Measurements from ENCODE around the gene CDIP1. TPM values are rescaled to one million over a fixed set of nuclear protein-coding genes. Genes with fewer than 3 reads are reported as not detected.

Gene CDIP1
- total and polyA plus RNA-seq, 4 experiments from 2014 or later: 10.2 to 21.1 (median 17.3) TPM

DNA sequence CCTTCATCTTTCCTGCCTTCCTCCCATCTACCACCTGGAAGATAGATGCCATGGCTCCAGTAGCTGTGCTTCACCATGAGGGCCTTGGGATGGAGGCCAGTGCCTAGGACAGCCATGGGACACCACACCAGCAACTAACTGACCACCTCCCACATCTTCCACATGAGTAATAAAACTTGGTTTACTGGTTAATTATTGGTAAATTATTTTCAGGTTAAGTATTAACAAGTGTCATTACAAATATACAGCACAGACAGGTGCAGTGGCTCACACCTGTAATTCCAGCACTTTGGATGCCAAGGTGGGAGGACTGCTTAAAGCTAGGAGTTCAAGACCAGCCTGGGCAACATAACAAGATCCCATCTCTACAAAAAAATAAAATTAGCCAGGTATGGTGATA, 14.0 kb downstream of the CDIP1 start:
- intact Hi-C loops (cut with micrococcal nuclease): no loop called here
- Mint-ChIP-seq H3K4me3 (no peak overlapping the region), H3K4me1 (peaks cover 12 to 22% (median 17%) of the 10 kb centered on the region in 4 donors), H3K27me3 (no peaks in the 10 kb centered on the region), H3K9me3 (no peaks in the 10 kb centered on the region), H3K27ac (peak overlapping the region in 2 of 7 donors; percentile 61), H3K36me3 (peaks cover 0 to 2% of the 10 kb centered on the region in 2 donors)
- H3K4me1 ChIP-seq (ENCODE audit: insufficient read depth, low read length): peaks cover 6% of the 10 kb centered on the region
- CTCF ChIA-PET (ENCODE audit: partially characterized antibody): interaction anchor here (0.5 to 1.7 kb wide), 4 partner anchors 12 to 55 kb away, joined by 3 to 5 read pairs (median 4); no protein-coding TSS in a partner anchor
- H3K36me3 ChIP-seq (ENCODE audit: insufficient read depth, low read length): no peaks in the 10 kb centered on the region
- H3K27ac ChIP-seq (ENCODE audit: low read depth, low read length): no peak overlapping the region
- H3K4me3 ChIP-seq (ENCODE audit: low read length in 2 of 2): no peak overlapping the region
- POLR2A ChIA-PET (ENCODE audit: partially characterized antibody): interaction anchor here (0.9 to 1.0 kb wide), 2 partner anchors 12 to 19 kb away, joined by 3 read pairs; no protein-coding TSS in a partner anchor
- H3K27me3 ChIP-seq (ENCODE audit: insufficient read depth, low read length): no peaks in the 10 kb centered on the region
- no peak for DNase-seq
- H3K9me3 ChIP-seq (ENCODE audit: control insufficient read depth in 1 of 2, low read length in 2 of 2): no peaks in the 10 kb centered on the region

DNA sequence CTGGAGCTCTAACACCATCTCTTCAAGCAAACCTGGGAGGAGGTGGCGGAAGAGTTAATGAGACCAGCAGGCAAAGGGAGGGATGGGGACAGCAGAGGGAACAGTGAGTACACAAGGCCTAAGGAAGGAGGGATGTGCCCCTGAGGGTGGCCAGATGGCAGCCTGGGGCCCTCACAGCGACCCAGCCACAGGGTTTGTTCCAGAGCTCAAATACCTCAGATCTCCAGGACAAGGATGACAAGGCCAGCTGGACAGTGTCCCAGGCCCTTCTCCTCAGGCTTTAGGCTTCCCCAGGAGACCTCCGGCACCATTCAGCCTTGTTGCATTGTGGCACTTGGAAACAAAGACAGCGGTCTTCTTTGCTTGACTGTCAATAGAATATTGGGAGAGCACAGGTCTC, 14.9 kb downstream of the CDIP1 start:
- DNase-seq: no peak
- intact Hi-C loops (cut with micrococcal nuclease): no loop called here
- Mint-ChIP-seq H3K9me3 (no peaks in the 10 kb centered on the region), H3K36me3 (no peaks in the 10 kb centered on the region), H3K27me3 (no peaks in the 10 kb centered on the region), H3K27ac (peak overlapping the region in 2 of 7 donors; percentile 62 to 67), H3K4me3 (no peak overlapping the region), H3K4me1 (peaks cover 7 to 14% (median 10%) of the 10 kb centered on the region in 4 donors)
- Histone ChIP-seq H3K36me3 (ENCODE audit: insufficient read depth, low read length) (no peaks in the 10 kb centered on the region), H3K27me3 (ENCODE audit: insufficient read depth, low read length) (no peaks in the 10 kb centered on the region), H3K27ac (ENCODE audit: low read depth, low read length) (no peak overlapping the region), H3K4me1 (ENCODE audit: insufficient read depth, low read length) (no peaks in the 10 kb centered on the region), H3K4me3 (ENCODE audit: low read length in 2 of 2) (no peak overlapping the region), H3K9me3 (ENCODE audit: control insufficient read depth in 1 of 2, low read length in 2 of 2) (no peaks in the 10 kb centered on the region)
- ChIA-PET CTCF (ENCODE audit: partially characterized antibody) (interaction anchor here (1.2 to 1.8 kb wide), 3 partner anchors 16 to 24 kb away, joined by 3 to 5 read pairs (median 5); no protein-coding TSS in a partner anchor), POLR2A (ENCODE audit: partially characterized antibody) (interaction anchor here (1.0 kb wide), 1 partner anchor 18 kb away, joined by 3 read pairs; no protein-coding TSS in a partner anchor)

DNA sequence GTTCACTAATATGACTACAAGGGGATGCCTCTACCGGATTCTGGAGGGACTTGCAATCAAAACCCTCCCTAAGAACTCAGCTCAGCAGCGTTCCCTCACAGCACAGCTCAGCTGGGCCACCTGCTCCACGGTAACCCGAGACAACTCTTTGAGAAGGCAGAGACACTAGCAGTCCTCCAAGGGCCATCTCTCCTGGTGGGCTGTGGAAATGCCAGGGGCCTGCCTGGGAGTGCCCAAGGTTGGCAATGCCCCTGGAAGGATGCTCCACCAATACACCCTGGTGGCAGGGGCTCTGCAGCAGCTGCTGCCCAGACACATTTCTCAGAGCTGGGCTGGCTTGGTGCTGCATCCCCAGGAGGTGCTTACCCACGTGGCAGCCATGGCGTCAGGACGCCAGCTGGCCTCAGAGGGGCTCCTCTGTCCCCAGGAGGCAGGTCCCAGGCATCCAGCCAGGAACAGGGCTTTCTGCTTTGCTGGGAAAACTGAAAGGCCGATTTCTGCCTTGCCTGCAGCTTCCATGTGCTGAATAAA, 16.5 kb downstream of the CDIP1 start:
- H3K27ac ChIP-seq (ENCODE audit: low read depth, low read length): no peak overlapping the region
- Mint-ChIP-seq H3K4me3 (no peak overlapping the region), H3K9me3 (no peaks in the 10 kb centered on the region), H3K4me1 (peaks cover 3 to 15% (median 12%) of the 10 kb centered on the region in 4 donors), H3K36me3 (no peaks in the 10 kb centered on the region), H3K27ac (peak overlapping the region in 1 of 7 donors; percentile 36), H3K27me3 (no peaks in the 10 kb centered on the region)
- H3K4me3 ChIP-seq (ENCODE audit: low read length in 2 of 2): no peak overlapping the region
- no peaks in the 10 kb centered on the region for H3K9me3 ChIP-seq (ENCODE audit: control insufficient read depth in 1 of 2, low read length in 2 of 2)
- H3K27me3 ChIP-seq (ENCODE audit: insufficient read depth, low read length): no peaks in the 10 kb centered on the region
- H3K4me1 ChIP-seq (ENCODE audit: insufficient read depth, low read length): peaks cover 3% of the 10 kb centered on the region
- H3K36me3 ChIP-seq (ENCODE audit: insufficient read depth, low read length): no peaks in the 10 kb centered on the region
- no peak for DNase-seq
- ChIA-PET CTCF (ENCODE audit: partially characterized antibody) (no interaction called here), POLR2A (ENCODE audit: partially characterized antibody) (no interaction called here)
- intact Hi-C loops (cut with micrococcal nuclease): no loop called here

DNA sequence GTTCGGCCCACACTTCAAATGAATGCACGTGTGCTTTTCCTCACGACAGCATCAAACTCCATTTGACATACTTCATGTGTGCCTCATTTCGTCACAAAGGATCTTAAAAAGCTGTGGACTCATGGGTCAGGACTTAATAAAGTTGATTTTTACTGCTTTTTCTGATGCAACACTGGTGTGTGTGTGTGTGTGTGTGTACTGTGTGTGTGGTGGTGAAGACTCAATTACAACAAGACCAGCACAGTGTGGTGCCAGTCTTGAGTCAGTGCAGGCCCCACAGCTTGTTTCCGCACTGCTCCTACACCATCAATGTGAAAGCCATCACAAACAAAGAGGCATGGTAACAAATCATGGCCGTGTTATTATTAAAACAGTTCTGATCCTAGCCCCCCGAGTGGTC, 17.7 kb downstream of the CDIP1 start:
- Mint-ChIP-seq H3K9me3 (no peaks in the 10 kb centered on the region), H3K4me1 (peaks cover 5 to 21% (median 16%) of the 10 kb centered on the region in 4 donors), H3K27me3 (no peaks in the 10 kb centered on the region), H3K4me3 (no peak overlapping the region), H3K27ac (peak overlapping the region in 3 of 7 donors; percentile 42 to 57 (median 42)), H3K36me3 (no peaks in the 10 kb centered on the region)
- no peak overlapping the region for H3K4me3 ChIP-seq (ENCODE audit: low read length in 2 of 2)
- peaks cover 11% of the 10 kb centered on the region for H3K4me1 ChIP-seq (ENCODE audit: insufficient read depth, low read length)
- H3K36me3 ChIP-seq (ENCODE audit: insufficient read depth, low read length): no peaks in the 10 kb centered on the region
- H3K27me3 ChIP-seq (ENCODE audit: insufficient read depth, low read length): no peaks in the 10 kb centered on the region
- ChIA-PET POLR2A (ENCODE audit: partially characterized antibody) (no interaction called here), CTCF (ENCODE audit: partially characterized antibody) (interaction anchor here (0.7 kb wide), 1 partner anchor 29 kb away, joined by 3 read pairs; no protein-coding TSS in a partner anchor)
- intact Hi-C loops (cut with micrococcal nuclease): no loop called here
- H3K27ac ChIP-seq (ENCODE audit: low read depth, low read length): no peak overlapping the region
- DNase-seq: no peak
- no peaks in the 10 kb centered on the region for H3K9me3 ChIP-seq (ENCODE audit: control insufficient read depth in 1 of 2, low read length in 2 of 2)

DNA sequence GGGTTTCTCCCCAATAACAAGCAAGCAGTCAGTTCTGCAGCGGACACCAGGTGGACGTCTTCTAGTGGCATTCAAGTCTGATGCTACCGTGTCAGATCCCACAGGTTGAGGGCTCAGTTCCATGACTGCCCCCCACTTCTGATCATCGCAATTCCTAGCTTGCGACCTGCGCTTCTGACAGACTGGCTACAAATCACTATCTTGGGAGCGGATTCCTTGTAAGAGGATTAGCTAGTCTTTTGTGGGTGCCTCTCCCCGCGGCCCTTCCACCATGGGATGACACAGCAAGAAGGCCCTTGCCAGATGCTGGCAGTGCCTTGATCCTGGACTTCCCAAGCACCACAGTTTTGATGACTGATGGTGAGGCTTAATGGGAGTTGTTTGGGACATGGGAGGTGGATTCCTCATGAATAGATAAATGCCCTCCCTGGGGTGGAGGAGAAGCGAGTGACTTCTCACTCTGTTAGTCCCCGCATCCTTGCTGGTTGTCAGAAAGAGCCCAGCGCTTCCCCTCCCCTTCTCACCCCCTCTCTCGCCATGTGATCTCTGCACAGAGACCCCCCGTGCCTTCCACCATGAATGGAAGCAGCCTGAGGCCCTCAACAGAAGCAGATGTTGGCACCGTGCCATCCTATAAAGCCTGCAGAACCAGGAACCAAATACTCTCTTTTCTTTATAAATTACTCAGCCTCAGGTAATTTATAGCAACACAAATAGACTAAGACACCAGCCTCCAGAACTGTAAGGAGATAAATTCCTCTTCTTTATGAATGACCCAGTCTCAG, 19.1 kb downstream of the CDIP1 start:
- Histone ChIP-seq H3K4me3 (ENCODE audit: low read length in 2 of 2) (no peak overlapping the region), H3K36me3 (ENCODE audit: insufficient read depth, low read length) (no peaks in the 10 kb centered on the region), H3K27ac (ENCODE audit: low read depth, low read length) (no peak overlapping the region), H3K27me3 (ENCODE audit: insufficient read depth, low read length) (no peaks in the 10 kb centered on the region), H3K4me1 (ENCODE audit: insufficient read depth, low read length) (peaks cover 26% of the 10 kb centered on the region), H3K9me3 (ENCODE audit: control insufficient read depth in 1 of 2, low read length in 2 of 2) (no peaks in the 10 kb centered on the region)
- Mint-ChIP-seq H3K36me3 (peaks cover 0 to 7% of the 10 kb centered on the region in 2 donors), H3K4me1 (peaks cover 19 to 36% (median 28%) of the 10 kb centered on the region in 4 donors), H3K27ac (peak overlapping the region in 5 of 7 donors; percentile 15 to 83 (median 45)), H3K27me3 (no peaks in the 10 kb centered on the region), H3K9me3 (no peaks in the 10 kb centered on the region), H3K4me3 (no peak overlapping the region)
- intact Hi-C loops (cut with micrococcal nuclease): no loop called here
- CTCF ChIA-PET (ENCODE audit: partially characterized antibody): interaction anchor here (1.5 kb wide), 1 partner anchor 67 kb away, joined by 4 read pairs; no protein-coding TSS in a partner anchor
- POLR2A ChIA-PET (ENCODE audit: partially characterized antibody): no interaction called here
- no peak for DNase-seq

DNA sequence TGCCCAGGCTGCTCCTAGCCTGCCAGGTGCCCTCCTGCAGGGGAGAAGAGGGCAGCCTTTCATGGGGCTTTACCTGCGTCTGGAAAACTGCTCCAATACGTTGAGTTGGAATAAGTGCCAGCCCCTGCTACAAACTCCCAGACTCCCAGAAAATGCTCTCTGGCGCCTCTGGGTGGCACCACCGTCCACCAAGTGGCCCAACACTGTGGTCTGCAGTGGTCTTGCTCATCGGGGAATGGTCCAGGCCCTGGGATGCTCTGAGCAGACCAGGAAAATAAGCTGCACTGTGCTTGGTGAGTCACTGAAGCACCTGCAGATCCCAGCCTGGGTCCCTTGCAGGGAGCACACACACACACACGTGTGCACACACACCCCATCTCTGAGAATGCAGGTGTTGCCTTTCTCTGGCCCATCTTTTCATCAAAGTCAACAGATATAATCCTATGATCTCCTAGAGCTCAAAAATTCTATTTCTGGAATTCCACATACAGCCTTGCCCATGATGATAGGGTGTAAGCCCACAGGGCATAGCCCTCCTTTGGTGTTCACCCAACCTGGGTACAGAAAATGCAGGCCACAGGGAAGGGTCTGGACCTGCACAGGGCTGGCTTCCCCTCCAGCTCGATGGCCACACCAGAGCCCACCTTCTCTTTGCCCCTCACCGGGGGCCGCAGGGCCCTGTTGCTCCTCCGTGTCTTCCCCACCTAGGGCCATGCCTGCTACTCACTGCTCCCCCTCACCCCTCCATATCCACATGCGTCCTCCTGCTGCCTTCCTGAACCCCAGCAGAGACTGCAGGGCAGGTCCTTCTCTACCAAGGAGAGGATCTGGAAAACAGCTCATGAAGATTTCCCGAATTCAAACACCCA, 20.5 kb downstream of the CDIP1 start:
- Mint-ChIP-seq H3K4me1 (peaks cover 25 to 50% (median 35%) of the 10 kb centered on the region in 4 donors), H3K36me3 (peaks cover 0 to 12% of the 10 kb centered on the region in 2 donors), H3K27ac (peak overlapping the region; percentile 26 to 83 (median 70)), H3K4me3 (no peak overlapping the region), H3K9me3 (no peaks in the 10 kb centered on the region), H3K27me3 (no peaks in the 10 kb centered on the region)
- no peaks in the 10 kb centered on the region for H3K9me3 ChIP-seq (ENCODE audit: control insufficient read depth in 1 of 2, low read length in 2 of 2)
- H3K27ac ChIP-seq (ENCODE audit: low read depth, low read length): no peak overlapping the region
- no peaks in the 10 kb centered on the region for H3K27me3 ChIP-seq (ENCODE audit: insufficient read depth, low read length)
- H3K4me1 ChIP-seq (ENCODE audit: insufficient read depth, low read length): peaks cover 39% of the 10 kb centered on the region
- no peaks in the 10 kb centered on the region for H3K36me3 ChIP-seq (ENCODE audit: insufficient read depth, low read length)
- intact Hi-C loops (cut with micrococcal nuclease): no loop called here
- no peak overlapping the region for H3K4me3 ChIP-seq (ENCODE audit: low read length in 2 of 2)
- ChIA-PET CTCF (ENCODE audit: partially characterized antibody) (interaction anchor here (0.7 to 2.0 kb wide), 10 partner anchors 10 to 68 kb away, joined by 3 to 6 read pairs (median 4); partner anchors contain the start of gene CDIP1), POLR2A (ENCODE audit: partially characterized antibody) (interaction anchor here (1.7 kb wide), 1 partner anchor 12 kb away, joined by 8 read pairs; no protein-coding TSS in a partner anchor)
- no peak for DNase-seq
